SK-N-SH (cell line): ENCODE data around the gene STAP2. TPM values are rescaled to one million over a fixed set of nuclear protein-coding genes. Genes with fewer than 3 reads are reported as not detected.
"Not testable (repeated sequence)": the region's sequence is repeated elsewhere in the genome, so short reads cannot be mapped to it uniquely, and the experiment has no call there.

Experiments
- CTCF ChIA-PET: fragments of 300-600, 350-600 bp; formaldehyde crosslinking; extraction: SDS; loops from one replicate; lab custom pipeline; 2021; lab: Yijun Ruan, JAX
- POLR2A ChIA-PET: fragments of 350-600 bp; sonication (Branson Sonifier 250); formaldehyde crosslinking; extraction: SDS; loops from one replicate; lab custom pipeline; 2020; ENCODE audit warnings: antibody characterized with exemption, inconsistent platforms; lab: Yijun Ruan, JAX
- DNase-seq: peaks from one replicate; pipeline ENCODE4 v3.0.0; 2012
- H2AFZ ChIP-seq: fragments of 200-600 bp; sonication (generic); 2 replicates; pipeline ENCODE4 v1.8.1; 2016; ENCODE audit warnings: antibody characterized with exemption, mild to moderate bottlenecking, low read depth
- H3F3A ChIP-seq: fragments of 200-600 bp; sonication (generic); replicated peaks from 2 replicates; pipeline ENCODE3; 2016; ENCODE audit warnings: antibody characterized with exemption, mild to moderate bottlenecking; ENCODE audit not compliant: insufficient read depth
- H3K27ac ChIP-seq, 2 experiments: fragments of 200-500 bp in 1 of 2; fragments of 200-600 bp in 1 of 2; sonication (Bioruptor generic) in 1 of 2; sonication (generic), shearing (Covaris generic) in 1 of 2; 2 replicates each; pipeline versions ENCODE4 v1.5.1 to v1.6.1; 2014 to 2016; ENCODE audit warnings: low read depth in 2 of 2, inconsistent platforms in 1 of 2, low read length in 1 of 2, mild to moderate bottlenecking in 1 of 2, mixed read lengths in 1 of 2
- H3K27me3 ChIP-seq: fragments of 200-600 bp; sonication (generic), shearing (Covaris generic); 2 replicates; pipeline ENCODE4 v1.6.1; 2016; ENCODE audit warnings: mixed run types; ENCODE audit not compliant: insufficient read depth
- H3K36me3 ChIP-seq, 2 experiments: fragments of 200-500 bp in 1 of 2; fragments of 200-600 bp in 1 of 2; sonication (Bioruptor generic) in 1 of 2; sonication (generic) in 1 of 2; replicated peaks in 1 of 2; 2 replicates each; pipeline versions ENCODE3 to v1.5.1; 2014 to 2016; ENCODE audit warnings: low read length in 1 of 2, mild to moderate bottlenecking in 1 of 2; ENCODE audit not compliant: insufficient read depth in 2 of 2, control insufficient read depth in 1 of 2
- H3K4me1 ChIP-seq, 2 experiments: fragments of 200-500 bp in 1 of 2; fragments of 200-600 bp in 1 of 2; sonication (Bioruptor generic) in 1 of 2; sonication (generic), shearing (Covaris generic) in 1 of 2; 2 replicates each; pipeline versions ENCODE4 v1.5.1 to v1.6.1; 2014 to 2016; ENCODE audit warnings: low read depth in 1 of 2, low read length in 1 of 2, mixed run types in 1 of 2; ENCODE audit not compliant: insufficient read depth in 2 of 2, control insufficient read depth in 1 of 2
- H3K4me2 ChIP-seq: fragments of 200-600 bp; sonication (generic), shearing (Covaris generic); 2 replicates; pipeline ENCODE4 v1.6.1; 2017; ENCODE audit warnings: mixed run types
- H3K4me3 ChIP-seq, 2 experiments: fragments of 200-500 bp in 1 of 2; fragments of 200-600 bp in 1 of 2; sonication (Bioruptor generic) in 1 of 2; sonication (generic), shearing (Covaris generic) in 1 of 2; 2 replicates each; pipeline versions ENCODE4 v1.5.1 to v1.8.1; 2014 to 2016; ENCODE audit warnings: low read depth in 2 of 2, inconsistent platforms in 1 of 2, low read length in 1 of 2, mild to moderate bottlenecking in 1 of 2, mixed read lengths in 1 of 2, moderate library complexity in 1 of 2
- H3K79me2 ChIP-seq: fragments of 200-600 bp; sonication (generic); 2 replicates; pipeline ENCODE4 v1.8.1; 2017; ENCODE audit warnings: mild to moderate bottlenecking; ENCODE audit not compliant: insufficient read depth
- H3K9ac ChIP-seq: fragments of 200-600 bp; sonication (generic); 2 replicates; pipeline ENCODE4 v1.6.1; 2017; ENCODE audit warnings: mixed run types
- H3K9me2 ChIP-seq: fragments of 200-600 bp; sonication (generic); 2 replicates; pipeline ENCODE4 v1.6.1; 2017; ENCODE audit warnings: mixed run types
- H3K9me3 ChIP-seq: fragments of 200-600 bp; sonication (generic); 2 replicates; pipeline ENCODE4 v1.6.1; 2017; ENCODE audit warnings: mixed run types, mild to moderate bottlenecking, moderate library complexity
- H4K20me1 ChIP-seq: fragments of 200-600 bp; sonication (generic); 2 replicates; pipeline ENCODE4 v1.6.1; 2017; ENCODE audit warnings: mild to moderate bottlenecking, mixed run types; ENCODE audit not compliant: insufficient read depth
- CHD2 ChIP-seq: fragments of 150-350 bp; IDR thresholded peaks from 2 replicates; pipeline ENCODE4 v1.6.1; 2018; ENCODE audit warnings: low read length; ENCODE audit not compliant: partially characterized antibody
- FOXJ3 ChIP-seq: sonication (generic); formaldehyde crosslinking; IDR thresholded peaks from 2 replicates; pipeline ENCODE4 v1.5.1; 2020; ENCODE audit warnings: mild to moderate bottlenecking, missing genetic modification reagents
- NRF1 ChIP-seq: IDR thresholded peaks from 2 replicates; pipeline ENCODE4 v1.6.1; 2012; ENCODE audit warnings: low read depth, mild to moderate bottlenecking, low read length
- SMC3 ChIP-seq: IDR thresholded peaks from 2 replicates; pipeline ENCODE4 v1.6.1; 2012; ENCODE audit warnings: low read depth, low read length, improper control_type of control experiment
- TAF1 ChIP-seq: IDR thresholded peaks from 2 replicates; pipeline ENCODE4 v1.6.1; 2012; ENCODE audit warnings: low read depth, mild to moderate bottlenecking, low read length, moderate library complexity, borderline replicate concordance
- WGBS: methylation state at CpG from one replicate; pipeline ENCODE4 v1.1.6; 2017; ENCODE audit warnings: low lambda C conversion rate; 5-methylcytosine and 5-hydroxymethylcytosine counted together
- polyA plus RNA-seq, 3 experiments: library from polyadenylated mRNA; depleted of rRNA; stranded (reverse); fragments of >200 nt; gene quantifications; 2 replicates each; pipeline ENCODE4 v1.2.3, GENCODE V29; 2012
- TF ChIP-seq, protein P1 (sequence below): fragments of 150-350 bp; IDR thresholded peaks from 2 replicates; pipeline ENCODE4 v1.6.1; 2017; ENCODE audit warnings: antibody characterized with exemption, low read length, low read depth, borderline replicate concordance
- TF ChIP-seq, protein P2 (sequence below): IDR thresholded peaks from 2 replicates; pipeline ENCODE4 v1.4.0; 2012; ENCODE audit warnings: low read depth, borderline replicate concordance

Gene STAP2
- polyA plus RNA-seq, 1 of the 3 experiments (the other 2 are of a cell fraction): 7.6 TPM

DNA sequence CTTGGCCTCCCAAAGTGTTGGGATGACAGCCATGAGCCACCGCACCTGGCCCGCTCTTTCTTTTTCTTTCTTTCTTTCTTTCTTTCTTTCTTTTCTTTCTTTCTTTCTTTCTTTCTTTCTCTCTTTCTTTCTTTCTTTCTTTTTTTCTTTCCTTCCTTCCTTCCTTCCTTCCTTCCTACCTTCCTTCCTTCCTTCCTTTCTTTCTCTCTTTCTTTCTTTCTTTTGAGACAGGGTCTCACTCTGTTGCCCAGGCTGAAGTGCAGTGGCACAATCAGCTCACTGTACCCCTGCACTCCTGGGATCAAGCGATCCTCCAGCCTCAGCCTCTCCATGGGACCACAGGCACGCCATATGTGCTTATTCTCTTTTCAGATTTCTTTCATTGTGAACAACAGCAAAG is 52.5 kb downstream of the STAP2 start:
- H3K27ac ChIP-seq, H3K4me3 ChIP-seq, H3K9me3 ChIP-seq, H3K9me2 ChIP-seq, H3K4me1 ChIP-seq, H2AFZ ChIP-seq, H3K9ac ChIP-seq, H3K4me2 ChIP-seq, H3F3A ChIP-seq, H3K27me3 ChIP-seq, H3K36me3 ChIP-seq, CTCF ChIA-PET, H3K79me2 ChIP-seq, H4K20me1 ChIP-seq, DNase-seq: not testable (repeated sequence)
- POLR2A ChIA-PET: interaction anchor here (0.9 to 1.2 kb wide), 2 partner anchors 20 to 38 kb away, joined by 3 read pairs; no protein-coding TSS in a partner anchor
- WGBS: 79% methylated on average over 4 of the region's 4 CpGs

DNA sequence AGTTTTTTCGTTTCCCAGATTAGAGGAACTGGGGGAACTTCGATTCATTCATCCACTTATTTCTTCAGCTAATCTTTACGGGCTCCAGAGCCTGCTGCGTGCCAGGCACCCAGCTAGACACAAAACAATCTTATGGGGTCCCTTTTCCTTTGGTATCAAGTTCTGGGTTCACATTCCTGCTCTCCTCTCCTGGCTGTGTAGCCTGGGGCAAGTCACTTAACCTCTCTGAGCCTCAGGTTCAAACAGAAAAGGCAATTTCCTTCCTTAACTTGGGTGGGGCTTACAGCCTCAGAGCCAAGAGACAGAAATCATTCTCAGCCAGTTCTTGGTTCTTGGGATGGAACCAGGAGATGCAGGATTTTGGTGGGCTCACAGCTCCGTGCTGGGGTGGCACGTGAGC is 53.7 kb downstream of the STAP2 start:
- no peaks in the 10 kb centered on the region for H4K20me1 ChIP-seq
- no peak for TF ChIP-seq TAF1
- TF ChIP-seq, protein P1, sequence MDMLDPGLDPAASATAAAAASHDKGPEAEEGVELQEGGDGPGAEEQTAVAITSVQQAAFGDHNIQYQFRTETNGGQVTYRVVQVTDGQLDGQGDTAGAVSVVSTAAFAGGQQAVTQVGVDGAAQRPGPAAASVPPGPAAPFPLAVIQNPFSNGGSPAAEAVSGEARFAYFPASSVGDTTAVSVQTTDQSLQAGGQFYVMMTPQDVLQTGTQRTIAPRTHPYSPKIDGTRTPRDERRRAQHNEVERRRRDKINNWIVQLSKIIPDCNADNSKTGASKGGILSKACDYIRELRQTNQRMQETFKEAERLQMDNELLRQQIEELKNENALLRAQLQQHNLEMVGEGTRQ: no peak
- TF ChIP-seq FOXJ3 (CRISPR knock-in tag): no peak
- TF ChIP-seq SMC3: no peak
- no peak for TF ChIP-seq CHD2
- TF ChIP-seq NRF1: no peak
- TF ChIP-seq, protein P2, sequence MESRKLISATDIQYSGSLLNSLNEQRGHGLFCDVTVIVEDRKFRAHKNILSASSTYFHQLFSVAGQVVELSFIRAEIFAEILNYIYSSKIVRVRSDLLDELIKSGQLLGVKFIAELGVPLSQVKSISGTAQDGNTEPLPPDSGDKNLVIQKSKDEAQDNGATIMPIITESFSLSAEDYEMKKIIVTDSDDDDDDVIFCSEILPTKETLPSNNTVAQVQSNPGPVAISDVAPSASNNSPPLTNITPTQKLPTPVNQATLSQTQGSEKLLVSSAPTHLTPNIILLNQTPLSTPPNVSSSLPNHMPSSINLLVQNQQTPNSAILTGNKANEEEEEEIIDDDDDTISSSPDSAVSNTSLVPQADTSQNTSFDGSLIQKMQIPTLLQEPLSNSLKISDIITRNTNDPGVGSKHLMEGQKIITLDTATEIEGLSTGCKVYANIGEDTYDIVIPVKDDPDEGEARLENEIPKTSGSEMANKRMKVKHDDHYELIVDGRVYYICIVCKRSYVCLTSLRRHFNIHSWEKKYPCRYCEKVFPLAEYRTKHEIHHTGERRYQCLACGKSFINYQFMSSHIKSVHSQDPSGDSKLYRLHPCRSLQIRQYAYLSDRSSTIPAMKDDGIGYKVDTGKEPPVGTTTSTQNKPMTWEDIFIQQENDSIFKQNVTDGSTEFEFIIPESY: no peak
- H3K36me3 ChIP-seq: no peaks in the 10 kb centered on the region
- H3K9me2 ChIP-seq: no peaks in the 10 kb centered on the region
- H3K9me3 ChIP-seq: no peaks in the 10 kb centered on the region
- no peak overlapping the region for H3K4me3 ChIP-seq
- ChIA-PET CTCF (interaction anchor here (0.7 to 1.9 kb wide), 2 partner anchors 18 to 52 kb away, joined by 3 to 8 read pairs; no protein-coding TSS in a partner anchor), POLR2A (interaction anchor here (0.8 to 1.3 kb wide), 3 partner anchors 11 to 39 kb away, joined by 3 read pairs; no protein-coding TSS in a partner anchor)
- no peak overlapping the region for H3K4me2 ChIP-seq
- H3K79me2 ChIP-seq: no peaks in the 10 kb centered on the region
- no peak for DNase-seq
- H3K27me3 ChIP-seq: peaks cover 6% of the 10 kb centered on the region
- H2AFZ ChIP-seq: no peak overlapping the region
- H3K9ac ChIP-seq: no peak overlapping the region
- 72% methylated on average over 6 of the region's 6 CpGs for WGBS
- no peaks in the 10 kb centered on the region; a peak in 1 of 4 replicates for H3K4me1 ChIP-seq
- no peak overlapping the region for H3K27ac ChIP-seq
- H3F3A ChIP-seq: no peaks in the 10 kb centered on the region
